Fibroblast of the aortic adventitia (primary cell): ENCODE results near the gene PODXL2. TPM values are rescaled to one million over a fixed set of nuclear protein-coding genes. Genes with fewer than 3 reads are reported as not detected.

Experiments
- DNase-seq: peaks from one replicate; pipeline ENCODE4 v3.0.0-alpha.2; 2010; ENCODE audit warnings: low read depth
- H3K4me3 ChIP-seq: 2 replicates; pipeline ENCODE4 v1.5.1; 2011; ENCODE audit warnings: low read depth, mild to moderate bottlenecking, control low read depth, low read length, moderate library complexity
- total RNA-seq: library from RNA; depleted of rRNA; stranded (reverse); fragments of >200 nt; gene quantifications from 2 replicates; pipeline ENCODE4 v1.2.3, GENCODE V29; 2012; ENCODE audit warnings: low replicate concordance
- TF ChIP-seq, protein P1 (sequence below): IDR thresholded peaks from 2 replicates; pipeline ENCODE4 v1.5.1; 2011; ENCODE audit warnings: mild to moderate bottlenecking, low read length, control low read depth, inconsistent platforms; ENCODE audit not compliant: insufficient read depth

Gene PODXL2
- total RNA-seq, 1 donor = 1.3 TPM

DNA sequence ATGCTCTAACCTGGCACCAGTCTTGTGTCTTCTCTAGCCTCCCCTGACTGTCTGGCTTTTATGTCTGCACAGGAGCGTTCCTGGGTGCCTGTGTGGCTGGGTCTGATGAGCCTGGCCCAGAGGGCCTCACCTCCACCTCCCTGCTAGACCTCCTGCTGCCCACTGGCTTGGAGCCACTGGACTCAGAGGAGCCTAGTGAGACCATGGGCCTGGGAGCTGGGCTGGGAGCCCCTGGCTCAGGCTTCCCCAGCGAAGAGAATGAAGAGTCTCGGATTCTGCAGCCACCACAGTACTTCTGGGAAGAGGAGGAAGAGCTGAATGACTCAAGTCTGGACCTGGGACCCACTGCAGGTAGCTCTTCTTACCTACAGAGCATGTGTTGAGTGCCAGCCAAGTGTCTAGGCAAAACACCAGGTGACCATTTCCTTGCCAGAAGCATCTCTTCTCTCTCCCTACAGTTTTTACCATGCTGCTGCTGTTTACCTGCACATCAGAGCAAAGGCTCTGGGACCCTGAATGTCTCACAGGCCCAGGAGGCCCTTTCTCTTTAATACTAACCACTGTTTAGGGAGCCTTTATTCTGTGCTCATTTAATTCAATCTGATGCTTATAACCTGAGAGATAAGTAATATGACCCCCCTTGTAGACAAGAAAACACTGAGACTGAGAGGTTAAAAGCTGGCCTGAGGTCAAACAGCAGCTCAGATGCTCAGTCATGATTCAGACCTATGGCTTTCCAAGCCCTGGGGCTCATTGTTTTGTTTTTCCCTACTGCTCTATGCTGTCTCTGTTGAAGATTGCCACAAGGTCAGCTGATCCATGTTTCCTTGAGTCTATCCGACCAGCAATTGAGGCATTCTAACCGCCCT, 10.4 kb downstream of the PODXL2 start:
- no peak overlapping the region for H3K4me3 ChIP-seq
- peak; percentile 24 for DNase-seq
- TF ChIP-seq, protein P1, sequence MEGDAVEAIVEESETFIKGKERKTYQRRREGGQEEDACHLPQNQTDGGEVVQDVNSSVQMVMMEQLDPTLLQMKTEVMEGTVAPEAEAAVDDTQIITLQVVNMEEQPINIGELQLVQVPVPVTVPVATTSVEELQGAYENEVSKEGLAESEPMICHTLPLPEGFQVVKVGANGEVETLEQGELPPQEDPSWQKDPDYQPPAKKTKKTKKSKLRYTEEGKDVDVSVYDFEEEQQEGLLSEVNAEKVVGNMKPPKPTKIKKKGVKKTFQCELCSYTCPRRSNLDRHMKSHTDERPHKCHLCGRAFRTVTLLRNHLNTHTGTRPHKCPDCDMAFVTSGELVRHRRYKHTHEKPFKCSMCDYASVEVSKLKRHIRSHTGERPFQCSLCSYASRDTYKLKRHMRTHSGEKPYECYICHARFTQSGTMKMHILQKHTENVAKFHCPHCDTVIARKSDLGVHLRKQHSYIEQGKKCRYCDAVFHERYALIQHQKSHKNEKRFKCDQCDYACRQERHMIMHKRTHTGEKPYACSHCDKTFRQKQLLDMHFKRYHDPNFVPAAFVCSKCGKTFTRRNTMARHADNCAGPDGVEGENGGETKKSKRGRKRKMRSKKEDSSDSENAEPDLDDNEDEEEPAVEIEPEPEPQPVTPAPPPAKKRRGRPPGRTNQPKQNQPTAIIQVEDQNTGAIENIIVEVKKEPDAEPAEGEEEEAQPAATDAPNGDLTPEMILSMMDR = no peak

- TF ChIP-seq, protein P1 = no peak
- no peak overlapping the region for H3K4me3 ChIP-seq
- no peak for DNase-seq
Observed at GRCh38 chr3:127640042-127640355, 11.0 kb downstream of the PODXL2 start.

- TF ChIP-seq, protein P1 = no peak
- no peak overlapping the region for H3K4me3 ChIP-seq
Observed at GRCh38 chr3:127644641-127645370, 15.8 kb downstream of the PODXL2 start.

GRCh38 chr3:127645371-127646015, 16.5 kb downstream of the PODXL2 start:
- TF ChIP-seq, protein P1 = no peak
- DNase-seq = no peak
- H3K4me3 ChIP-seq = no peak overlapping the region

More at GRCh38 chr3:127644641-127645370, 15.8 kb downstream of the PODXL2 start:
- DNase-seq = no peak

- H3K4me3 ChIP-seq = no peak overlapping the region
- DNase-seq = no peak
- TF ChIP-seq, protein P1 = no peak
Observed at GRCh38 chr3:127646501-127647046, 17.6 kb downstream of the PODXL2 start.

GRCh38 chr3:127647166-127647844, 18.3 kb downstream of the PODXL2 start:
- no peak for DNase-seq
- TF ChIP-seq, protein P1 = no peak
- no peak overlapping the region for H3K4me3 ChIP-seq
